ENCODE data around the gene SEMA7A.
"Not testable (repeated sequence)": the region's sequence is repeated elsewhere in the genome, so short reads cannot be mapped to it uniquely, and the experiment has no call there.

The SEMA7A gene

DNA sequence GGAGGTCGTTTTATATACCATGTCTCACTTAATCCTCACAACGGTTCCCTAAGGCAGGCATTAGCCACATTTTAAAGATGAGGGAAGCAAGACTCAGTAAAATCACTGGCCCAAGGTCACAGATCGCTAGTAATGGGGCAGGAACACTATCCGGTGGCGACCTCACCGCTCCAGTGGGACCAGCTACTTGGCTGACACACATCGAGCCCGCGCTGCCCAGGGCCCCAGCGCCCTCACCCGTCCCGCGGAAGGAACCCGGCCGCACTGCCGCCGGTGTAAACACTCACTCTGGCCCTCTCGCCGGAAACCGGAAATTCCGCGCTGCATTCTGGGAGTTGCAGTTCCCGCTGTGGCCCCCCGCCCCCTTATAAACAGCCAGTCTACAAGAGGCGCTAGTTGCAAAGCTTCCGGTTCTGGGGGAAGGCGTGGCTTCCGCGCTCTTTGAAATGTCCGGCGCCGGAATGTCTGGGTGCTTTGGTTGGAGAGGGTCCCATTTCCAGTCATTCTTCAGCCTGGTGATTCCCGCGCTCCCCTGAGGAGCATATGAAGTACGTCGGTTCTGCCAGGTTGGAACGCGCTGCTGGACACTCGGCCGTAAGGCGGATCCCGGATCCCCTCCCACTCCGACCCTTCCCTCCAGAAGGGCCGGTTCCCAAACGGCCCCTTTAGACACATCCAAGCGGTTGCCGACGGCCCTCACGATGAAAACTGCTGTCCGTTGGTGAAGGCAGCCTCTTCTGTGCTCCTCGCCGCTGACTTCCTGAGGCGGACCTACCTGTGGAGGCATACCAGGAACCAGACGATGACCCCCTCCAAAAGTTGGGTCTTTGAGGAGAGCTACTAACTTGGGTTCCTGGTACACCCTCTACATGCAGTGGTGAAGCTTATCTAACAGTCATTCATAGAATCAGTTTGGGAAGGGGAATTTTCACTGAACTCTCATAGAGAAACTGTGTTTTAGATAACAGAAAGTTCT, 27.4 kb upstream of the SEMA7A start, which contains the start of gene UBL7:
Gene UBL7 (minus strand): TSS at position 290 of the 976 bp plus-strand sequence. CDS start 2,293 bp downstream, outside the sequence.
- CTCF ChIA-PET = interaction anchor here (1.0 to 16.7 kb wide), 11 partner anchors 11 to 170 kb away, joined by 3 to 162 read pairs (median 5); no protein-coding TSS in a partner anchor
- peak; percentile 38 for TF ChIP-seq CTCF (IDR thresholded peaks at IDR 0.05; ENCODE audit: insufficient read depth, low read length, missing control alignments)
- H3K4me3 ChIP-seq (ENCODE audit: low read depth, low read length) = peak within 1 kb of the TSS; percentile 92
- DNase-seq (ENCODE audit: low read depth, low spot score) = peak; percentile 67
- POLR2A ChIA-PET = interaction anchor here (0.6 to 1.6 kb wide), 10 partner anchors 8 to 164 kb away, joined by 3 to 6 read pairs (median 3); no protein-coding TSS in a partner anchor

GRCh38 chr15:74460298-74460697, 26.5 kb upstream of the SEMA7A start:
- ChIA-PET CTCF (interaction anchor here (1.2 to 16.7 kb wide), 10 partner anchors 10 to 171 kb away, joined by 3 to 162 read pairs (median 6); partner anchors contain the start of gene SEMA7A), POLR2A (interaction anchor here (0.6 to 1.6 kb wide), 6 partner anchors 9 to 165 kb away, joined by 3 to 6 read pairs (median 3); no protein-coding TSS in a partner anchor)
- TF ChIP-seq CTCF (IDR thresholded peaks at IDR 0.05; ENCODE audit: insufficient read depth, low read length, missing control alignments) = no peak
- DNase-seq (ENCODE audit: low read depth, low spot score) = no peak
- H3K4me3 ChIP-seq (ENCODE audit: low read depth, low read length) = peak overlapping the region; percentile 92

GRCh38 chr15:74459798-74460197, 26.0 kb upstream of the SEMA7A start:
- POLR2A ChIA-PET; DNase-seq (ENCODE audit: low read depth, low spot score); H3K4me3 ChIP-seq (ENCODE audit: low read depth, low read length): not testable (repeated sequence)
- CTCF ChIA-PET = interaction anchor here (1.4 to 16.7 kb wide), 5 partner anchors 9 to 157 kb away, joined by 3 to 162 read pairs (median 16); partner anchors contain the start of gene SEMA7A

DNA sequence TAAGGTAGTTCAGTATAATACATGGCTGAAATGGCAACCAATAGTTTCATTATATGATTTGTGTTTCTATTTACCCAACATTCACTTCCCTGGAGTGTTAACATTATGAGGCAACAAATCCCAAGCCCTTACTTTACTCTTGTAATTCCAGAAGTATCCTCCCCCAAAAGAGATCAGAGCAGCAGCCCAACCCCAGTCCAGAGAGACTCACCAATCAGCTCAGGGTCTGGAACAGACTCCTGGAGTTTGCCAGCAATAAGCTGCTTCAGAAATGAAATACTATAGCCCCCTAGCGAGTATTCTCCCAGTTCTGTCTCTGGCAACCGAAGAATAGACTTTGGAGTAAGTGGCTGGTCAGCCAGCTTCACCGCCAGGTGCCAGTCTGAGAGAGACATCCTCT, 24.7 kb upstream of the SEMA7A start:
- CTCF ChIA-PET = interaction anchor here (0.9 to 16.7 kb wide), 3 partner anchors 16 to 83 kb away, joined by 3 to 162 read pairs (median 33); no protein-coding TSS in a partner anchor
- no peak for TF ChIP-seq CTCF (IDR thresholded peaks at IDR 0.05; ENCODE audit: insufficient read depth, low read length, missing control alignments)
- H3K4me3 ChIP-seq (ENCODE audit: low read depth, low read length) = no peak overlapping the region
- POLR2A ChIA-PET = interaction anchor here (0.6 kb wide), 1 partner anchor 442 kb away, joined by 3 read pairs; no protein-coding TSS in a partner anchor
- DNase-seq (ENCODE audit: low read depth, low spot score) = no peak

- CTCF ChIA-PET = interaction anchor here (0.7 to 40.9 kb wide), 7 partner anchors 15 to 312 kb away, joined by 3 to 1700 read pairs (median 4); partner anchors contain the start of gene CYP11A1
- POLR2A ChIA-PET = not testable (repeated sequence)
These were observed 23.3 kb upstream of the SEMA7A start for GRCh38 chr15:74457036-74457435.

GRCh38 chr15:74454764-74455500, 21.2 kb upstream of the SEMA7A start:
- TF ChIP-seq CTCF (IDR thresholded peaks at IDR 0.05; ENCODE audit: insufficient read depth, low read length, missing control alignments) = no peak
- H3K4me3 ChIP-seq (ENCODE audit: low read depth, low read length) = no peak overlapping the region
- DNase-seq (ENCODE audit: low read depth, low spot score) = no peak
- POLR2A ChIA-PET = interaction anchor here (0.9 kb wide), 1 partner anchor 21 kb away, joined by 3 read pairs; no protein-coding TSS in a partner anchor
- CTCF ChIA-PET = interaction anchor here (1.2 to 40.9 kb wide), 4 partner anchors 13 to 177 kb away, joined by 4 to 1700 read pairs (median 84); partner anchors contain the start of gene CYP11A1

More at GRCh38 chr15:74457036-74457435, 23.3 kb upstream of the SEMA7A start:
- not testable (repeated sequence) for DNase-seq (ENCODE audit: low read depth, low spot score); H3K4me3 ChIP-seq (ENCODE audit: low read depth, low read length)
